ENCODE data around the gene PNLIPRP2. TPM values are rescaled to one million over a fixed set of nuclear protein-coding genes. Genes with fewer than 3 reads are reported as not detected.

PNLIPRP2 gene
- total and polyA plus RNA-seq, 8 donors = 1.3 to 11.9 (median 4.1) TPM; not detected in 3

DNA sequence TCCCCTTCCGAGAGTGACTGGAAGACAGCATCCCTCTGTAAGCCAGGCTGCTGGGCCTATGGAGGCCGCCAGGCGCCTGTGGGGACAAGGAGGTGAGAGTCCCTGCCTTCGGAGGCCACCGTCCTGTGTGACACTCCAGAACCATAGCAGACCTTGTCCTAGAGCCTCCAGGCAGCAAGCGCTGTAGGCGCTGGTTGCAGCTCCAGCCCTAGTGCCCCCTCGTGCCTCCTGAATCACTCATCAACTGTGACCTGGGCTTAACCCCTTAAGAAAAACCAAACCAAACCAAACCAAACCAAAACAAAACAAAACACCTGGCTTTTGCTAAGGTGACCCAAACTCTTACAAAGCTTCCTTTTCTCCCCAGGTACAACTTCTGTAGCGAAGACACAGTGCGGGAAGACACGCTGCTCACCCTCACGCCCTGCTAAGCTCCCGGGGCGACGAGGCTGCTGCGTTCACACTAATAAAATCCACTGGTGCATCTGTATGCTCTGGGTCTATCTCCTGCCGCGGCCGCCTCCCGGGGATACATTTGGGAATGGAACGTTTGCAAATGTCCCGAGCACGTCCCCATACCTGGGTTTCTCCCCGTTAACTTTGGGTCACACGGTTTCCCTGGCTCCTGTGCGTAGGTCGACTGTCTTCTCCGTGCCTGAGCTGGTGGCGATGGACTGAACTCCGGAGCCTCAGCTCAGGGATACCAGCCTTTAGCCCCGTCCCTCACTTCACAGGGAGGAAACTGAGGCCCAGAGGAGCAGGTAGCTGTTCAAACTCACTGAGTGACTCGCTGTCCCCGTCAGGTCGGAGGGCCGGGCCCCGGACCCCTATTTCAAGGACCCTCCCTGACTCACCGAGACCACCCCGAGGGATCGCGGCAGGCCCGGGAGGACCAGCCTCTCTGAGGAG lies 11.8 kb upstream of the PNLIPRP2 start:
- intact Hi-C loops (cut with DNase I; ENCODE audit: low total_unique reads) = no loop called here
- peak in 1 of 2 donors; percentile 39 for DNase-seq
- H3K27ac ChIP-seq = no peak overlapping the region

DNA sequence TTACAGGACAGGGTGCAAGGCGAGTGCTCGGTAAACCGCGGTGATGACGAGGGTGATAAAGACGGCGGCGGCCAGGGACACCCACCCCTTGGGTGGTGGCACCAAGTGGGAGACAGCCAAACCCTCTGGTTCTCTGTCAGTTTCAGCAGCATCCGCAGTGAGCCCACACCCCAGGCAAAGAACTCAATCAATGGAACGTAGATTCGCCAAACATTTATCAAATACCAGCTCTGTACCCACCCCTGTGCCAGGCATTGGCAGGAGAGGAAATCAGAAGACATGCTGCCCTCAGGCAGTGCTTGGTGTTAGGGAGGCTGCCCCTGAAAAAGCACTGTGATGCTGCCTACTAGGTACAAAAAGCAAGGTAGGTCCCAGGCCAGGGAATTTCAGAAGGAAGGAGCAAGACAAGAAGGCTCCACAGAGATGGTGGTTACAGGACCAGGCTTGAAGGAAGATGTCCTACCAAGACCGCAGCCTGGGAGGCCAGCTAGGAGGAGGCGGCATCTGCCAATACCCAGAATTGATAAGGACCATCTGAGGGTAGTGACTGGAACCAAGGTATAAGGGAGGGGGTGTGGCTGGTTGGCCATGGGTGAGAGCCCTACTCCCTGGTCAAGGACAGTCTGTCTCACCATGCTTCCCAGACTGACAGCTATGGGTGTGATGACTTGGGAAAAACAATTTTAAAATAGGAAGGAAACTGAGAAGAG lies 10.2 kb upstream of the PNLIPRP2 start:
- Histone ChIP-seq H3K27ac (no peak overlapping the region), H3K36me3 (no peaks in the 10 kb centered on the region), H3K4me3 (no peak overlapping the region), H3K27me3 (peaks cover 4 to 45% (median 24%) of the 10 kb centered on the region in 3 donors), H3K9me3 (peaks cover 0 to 17% (median 8%) of the 10 kb centered on the region in 4 donors), H3K4me1 (peaks cover 0 to 18% (median 7%) of the 10 kb centered on the region in 4 donors)
- no peak for DNase-seq
- 90 to 95% (median 94%) methylated on average over 13 of the region's 13 CpGs for WGBS, 5 donors
- TF ChIP-seq POLR2A (IDR thresholded peaks at IDR 0.05) (no peak), POLR2AphosphoS5 (IDR thresholded peaks at IDR 0.05) (no peak), EP300 (IDR thresholded peaks at IDR 0.05) (no peak)
- TF ChIP-seq, protein P1, sequence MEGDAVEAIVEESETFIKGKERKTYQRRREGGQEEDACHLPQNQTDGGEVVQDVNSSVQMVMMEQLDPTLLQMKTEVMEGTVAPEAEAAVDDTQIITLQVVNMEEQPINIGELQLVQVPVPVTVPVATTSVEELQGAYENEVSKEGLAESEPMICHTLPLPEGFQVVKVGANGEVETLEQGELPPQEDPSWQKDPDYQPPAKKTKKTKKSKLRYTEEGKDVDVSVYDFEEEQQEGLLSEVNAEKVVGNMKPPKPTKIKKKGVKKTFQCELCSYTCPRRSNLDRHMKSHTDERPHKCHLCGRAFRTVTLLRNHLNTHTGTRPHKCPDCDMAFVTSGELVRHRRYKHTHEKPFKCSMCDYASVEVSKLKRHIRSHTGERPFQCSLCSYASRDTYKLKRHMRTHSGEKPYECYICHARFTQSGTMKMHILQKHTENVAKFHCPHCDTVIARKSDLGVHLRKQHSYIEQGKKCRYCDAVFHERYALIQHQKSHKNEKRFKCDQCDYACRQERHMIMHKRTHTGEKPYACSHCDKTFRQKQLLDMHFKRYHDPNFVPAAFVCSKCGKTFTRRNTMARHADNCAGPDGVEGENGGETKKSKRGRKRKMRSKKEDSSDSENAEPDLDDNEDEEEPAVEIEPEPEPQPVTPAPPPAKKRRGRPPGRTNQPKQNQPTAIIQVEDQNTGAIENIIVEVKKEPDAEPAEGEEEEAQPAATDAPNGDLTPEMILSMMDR (IDR thresholded peaks at IDR 0.05) = no peak
- intact Hi-C loops (cut with DNase I; ENCODE audit: low total_unique reads) = no loop called here

More for the DNA sequence above, 11.8 kb upstream of the PNLIPRP2 start:
- WGBS, 5 donors = 29 to 59% (median 41%) methylated on average over 30 to 41 of the region's 41 CpGs
- H3K27me3 ChIP-seq = peaks cover 4 to 46% (median 24%) of the 10 kb centered on the region in 3 donors
- no peak for TF ChIP-seq EP300 (IDR thresholded peaks at IDR 0.05)
- TF ChIP-seq, protein P1 (IDR thresholded peaks at IDR 0.05) = no peak
- TF ChIP-seq POLR2AphosphoS5 (IDR thresholded peaks at IDR 0.05) = no peak
- no peak for TF ChIP-seq POLR2A (IDR thresholded peaks at IDR 0.05)
- peaks cover 0 to 12% (median 7%) of the 10 kb centered on the region in 4 donors for H3K9me3 ChIP-seq
- peaks cover 0 to 18% (median 7%) of the 10 kb centered on the region in 4 donors for H3K4me1 ChIP-seq
- peak overlapping the region; percentile 14 to 36 (median 28) for H3K4me3 ChIP-seq
- no peaks in the 10 kb centered on the region for H3K36me3 ChIP-seq

DNA sequence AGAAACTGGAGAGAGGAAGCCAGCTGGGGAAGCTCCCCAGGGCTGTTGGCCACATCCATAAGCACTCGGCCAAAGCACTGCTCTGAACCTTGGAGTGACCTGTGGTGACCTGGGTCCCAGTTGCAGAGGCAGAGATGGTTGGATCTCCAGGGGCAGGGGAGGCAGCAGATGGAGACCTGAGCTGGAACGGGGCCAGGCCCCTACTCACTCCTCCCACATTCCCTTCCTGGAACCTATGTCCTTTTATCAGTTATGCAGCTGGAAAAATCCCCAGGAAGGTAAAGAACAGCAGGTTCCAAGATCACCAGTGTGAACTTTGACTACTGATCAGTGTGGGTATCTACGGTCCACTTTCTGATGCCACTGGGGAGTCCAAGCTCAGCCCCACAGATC lies 9.6 kb upstream of the PNLIPRP2 start:
- H3K4me3 ChIP-seq = no peak overlapping the region
- WGBS, 5 donors = 49 to 79% (median 60%) methylated on average over 3 of the region's 3 CpGs

More for the DNA sequence above, 9.6 kb upstream of the PNLIPRP2 start:
- Histone ChIP-seq H3K27me3 (peaks cover 4 to 41% (median 24%) of the 10 kb centered on the region in 3 donors), H3K36me3 (no peaks in the 10 kb centered on the region), H3K4me1 (peaks cover 0 to 18% (median 7%) of the 10 kb centered on the region in 4 donors), H3K9me3 (peaks cover 0 to 17% (median 8%) of the 10 kb centered on the region in 4 donors), H3K27ac (no peak overlapping the region)
- intact Hi-C loops (cut with DNase I; ENCODE audit: low total_unique reads) = no loop called here
- DNase-seq = no peak
- TF ChIP-seq POLR2AphosphoS5 (IDR thresholded peaks at IDR 0.05) = no peak
- no peak for TF ChIP-seq EP300 (IDR thresholded peaks at IDR 0.05)
- no peak for TF ChIP-seq POLR2A (IDR thresholded peaks at IDR 0.05)
- TF ChIP-seq, protein P1 (IDR thresholded peaks at IDR 0.05) = no peak
